Left hindlimb (tissue), 1 donor: ENCODE data around the gene ACACA.
"Not testable (repeated sequence)": the region's sequence is repeated elsewhere in the genome, so short reads cannot be mapped to it uniquely, and the experiment has no call there.

ENCODE experiments used
- DNase-seq: peaks from one replicate; pipeline ENCODE4 v3.0.0-alpha.2; 2018

ACACA gene

DNA sequence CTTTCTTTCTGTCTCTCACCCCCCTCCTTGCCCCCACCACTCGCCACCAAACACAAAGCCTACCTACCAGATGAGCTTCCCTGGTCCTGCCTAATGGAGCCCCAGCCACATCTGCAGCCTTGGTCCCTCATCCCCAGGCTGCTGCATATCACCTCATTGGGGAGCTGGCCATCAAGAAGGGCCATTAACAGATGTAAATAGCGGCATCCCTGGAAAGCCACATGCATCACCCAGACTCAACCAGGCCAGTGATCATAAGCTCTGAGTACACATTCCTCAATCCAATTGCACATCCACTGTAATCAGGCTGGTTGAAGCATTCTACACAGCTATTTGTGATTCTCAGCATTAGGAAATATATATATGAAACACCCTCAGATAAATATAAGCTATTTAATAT, 242.6 kb downstream of the ACACA start:
- DNase-seq = no peak

DNA sequence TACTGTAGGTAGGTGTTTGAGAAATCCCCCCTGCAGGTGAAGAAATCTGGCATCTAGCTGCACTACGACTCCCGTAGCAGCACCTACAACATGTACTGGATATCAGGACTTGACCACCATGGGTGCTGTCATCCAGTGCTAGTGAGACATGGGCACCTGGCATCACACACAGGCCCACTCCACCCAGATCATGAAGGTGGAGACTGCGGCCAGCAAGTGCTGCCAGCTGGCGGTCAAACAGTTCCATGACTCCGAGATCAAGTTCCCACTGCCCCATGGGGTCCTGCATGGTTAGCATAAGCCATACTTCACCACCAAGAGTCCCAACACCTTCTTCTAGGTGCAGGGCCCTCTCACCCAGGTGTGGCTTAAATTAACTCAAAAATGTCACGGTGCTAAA, 243.8 kb downstream of the ACACA start:
- DNase-seq = no peak

DNA sequence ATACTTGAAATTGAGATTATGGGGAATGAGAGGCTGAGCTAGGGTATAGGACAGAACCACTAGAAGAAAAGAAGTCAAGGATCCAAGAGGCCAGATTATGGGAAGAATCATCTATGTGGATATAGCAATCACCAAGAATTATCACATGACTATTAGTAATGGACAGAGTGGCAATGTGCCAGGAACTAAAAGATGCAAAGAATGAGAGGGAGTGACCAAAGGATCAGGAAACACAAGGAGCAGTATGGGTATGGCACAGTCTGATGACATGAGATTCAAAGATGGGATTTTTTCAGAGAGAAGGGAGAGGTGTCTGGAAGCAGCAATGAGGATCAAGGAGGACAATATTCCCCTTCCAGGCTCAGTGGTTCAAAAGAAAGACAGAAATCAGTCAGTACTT, 245.7 kb downstream of the ACACA start:
- DNase-seq = no peak

DNA sequence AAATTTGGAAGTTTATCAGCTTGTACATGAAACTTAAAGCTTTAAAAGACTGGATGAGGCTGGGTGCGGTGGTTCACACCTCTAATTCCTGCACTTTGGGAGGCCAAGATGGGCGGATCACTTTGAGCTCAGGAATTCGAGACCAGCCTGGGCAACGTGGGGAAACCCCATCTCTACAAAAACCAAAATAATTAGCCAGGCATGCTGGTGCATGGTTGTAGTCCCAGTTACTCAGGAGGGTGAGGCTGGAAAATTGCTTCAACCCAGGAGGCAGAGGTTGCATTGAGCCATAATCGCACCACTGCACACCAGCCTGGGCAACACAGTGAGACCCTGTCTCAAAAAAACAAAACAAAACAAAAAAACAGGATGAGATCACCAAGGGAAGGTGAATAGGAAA, 248.3 kb downstream of the ACACA start:
- no peak for DNase-seq

DNA sequence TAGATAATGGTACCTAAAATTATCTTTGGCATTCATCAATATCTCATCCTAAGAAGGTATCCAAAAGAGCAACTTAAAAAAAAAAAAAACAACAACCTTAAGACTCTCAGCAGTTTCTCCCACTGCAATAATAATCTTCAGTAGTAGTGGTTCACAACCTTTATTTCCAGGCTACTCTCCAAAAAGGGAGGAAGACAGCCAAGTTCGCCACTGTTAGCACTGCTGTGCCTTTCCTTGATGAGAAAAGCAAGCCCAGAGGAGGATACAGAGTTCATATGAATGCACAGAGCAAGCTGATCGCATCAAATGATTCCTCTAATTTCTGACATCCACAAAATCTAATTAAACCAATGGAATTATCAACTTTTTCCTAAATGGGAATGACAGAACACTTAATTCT, 258.5 kb downstream of the ACACA start:
- no peak for DNase-seq

DNA sequence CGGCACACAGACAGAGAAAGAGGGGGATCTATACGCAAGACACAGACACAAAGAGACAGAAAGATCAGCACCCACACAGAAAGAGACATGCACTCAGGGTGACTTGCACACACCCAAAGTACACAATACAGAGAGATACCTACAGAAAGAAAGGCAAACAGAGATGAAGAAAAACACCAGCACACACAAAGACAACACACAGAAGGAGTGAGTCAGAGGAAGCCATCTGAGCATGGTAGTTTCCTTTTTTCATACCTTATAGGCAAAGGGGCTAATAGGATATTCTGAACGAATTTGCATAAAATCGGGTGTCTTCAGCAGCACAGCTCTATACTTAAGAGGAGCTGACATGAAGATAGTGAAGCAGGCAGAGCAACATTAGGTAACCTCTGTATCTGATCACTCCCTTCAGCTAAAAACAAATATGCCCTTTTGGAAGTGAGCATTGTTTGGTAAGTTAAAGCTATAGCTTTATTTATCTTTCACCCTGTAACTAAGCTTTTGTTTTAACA, 259.3 kb downstream of the ACACA start:
- DNase-seq = no peak

DNA sequence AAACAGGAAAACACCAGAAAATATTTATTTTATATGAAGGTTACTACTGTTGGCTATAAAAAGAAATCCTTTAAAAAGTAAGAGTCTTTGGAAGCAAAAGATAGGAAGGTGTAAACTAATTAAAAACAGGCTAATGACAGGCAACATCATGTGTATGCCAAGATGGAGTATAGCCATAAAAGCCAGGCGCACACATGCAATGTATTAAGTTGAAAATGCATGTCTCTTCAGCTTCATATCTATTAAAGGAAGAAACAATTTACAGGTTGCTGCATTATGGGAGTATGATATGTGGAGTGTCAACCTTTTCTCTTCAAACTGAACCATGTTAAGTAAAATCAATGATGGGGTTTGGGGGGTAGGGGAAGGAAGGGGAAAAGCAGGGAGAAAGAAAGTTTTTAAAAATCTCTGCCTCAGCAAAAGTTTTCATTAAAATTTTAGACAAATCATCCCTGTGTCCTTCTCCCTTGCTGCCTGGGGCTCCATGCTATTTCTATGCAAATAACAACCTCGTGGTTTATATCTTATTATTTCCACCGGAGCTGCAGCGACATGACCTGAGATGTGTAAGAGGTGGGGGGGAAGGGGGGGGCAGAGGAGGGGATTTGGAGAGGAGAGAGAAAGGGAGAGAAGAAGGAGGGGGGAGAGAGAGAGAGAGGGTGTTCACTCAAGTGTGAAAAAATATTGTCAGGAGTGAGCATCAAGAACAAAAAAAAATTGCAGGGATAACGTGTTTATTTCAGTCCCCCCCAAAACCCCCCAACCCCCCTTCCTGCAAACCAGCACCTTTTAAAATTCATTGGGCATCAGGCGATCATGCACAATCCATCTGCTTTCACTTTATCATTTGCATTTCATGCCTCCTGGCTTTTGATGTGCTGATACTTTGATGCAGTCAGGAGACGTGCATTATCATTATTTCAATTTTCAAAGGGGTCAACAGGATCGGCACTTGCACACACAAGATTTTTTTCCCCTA, 260.3 kb downstream of the ACACA start:
- DNase-seq = no peak

DNA sequence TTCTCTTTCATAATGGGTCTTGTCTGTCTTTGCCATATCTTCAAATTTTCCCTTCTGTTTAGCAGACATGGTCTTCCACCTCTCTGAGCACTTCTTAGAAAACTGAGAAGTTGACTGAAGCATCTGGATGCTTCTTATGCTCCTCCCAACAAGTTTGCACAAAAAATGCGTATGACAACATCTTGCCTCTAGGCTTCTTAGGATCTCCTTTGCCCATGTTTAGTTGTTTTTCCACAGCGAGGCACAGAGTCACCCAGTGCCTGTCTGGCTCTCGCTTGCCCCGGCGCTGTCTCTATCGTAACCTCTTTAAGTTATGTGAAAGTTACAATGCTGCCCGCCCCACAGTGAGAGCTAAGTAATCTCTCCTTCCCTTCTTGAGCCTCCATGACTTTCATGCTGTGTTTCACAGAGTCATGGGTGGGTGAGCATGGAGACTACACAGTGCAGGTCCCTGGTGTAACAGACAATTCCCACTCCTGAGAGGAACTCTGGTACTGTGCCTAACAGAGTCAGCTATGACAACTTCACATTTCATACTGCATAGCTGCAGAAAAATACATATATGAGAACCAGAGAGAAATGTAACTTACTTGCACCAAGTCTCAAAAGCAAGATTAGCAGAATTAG, 262.4 kb downstream of the ACACA start:
- DNase-seq = no peak

DNA sequence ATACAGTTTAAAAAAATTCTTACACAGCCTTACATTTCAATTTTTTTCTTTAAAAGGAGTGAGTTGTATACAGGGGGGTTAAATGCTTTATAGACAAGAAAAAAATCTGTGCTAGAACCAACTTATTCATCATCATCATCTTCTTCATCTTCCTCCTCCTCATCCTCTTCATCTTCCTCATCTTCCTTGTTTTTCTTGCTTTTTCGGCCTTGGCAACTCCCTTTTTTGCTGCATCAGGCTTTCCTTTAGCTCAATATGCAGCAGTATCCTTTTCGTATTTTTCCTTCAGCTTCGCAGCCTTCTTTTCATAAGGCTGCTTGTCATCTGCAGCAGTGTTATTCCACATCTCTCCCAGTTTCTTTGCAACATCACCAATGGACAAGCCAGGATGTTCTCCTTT, 263.1 kb downstream of the ACACA start:
- not testable (repeated sequence) for DNase-seq

DNA sequence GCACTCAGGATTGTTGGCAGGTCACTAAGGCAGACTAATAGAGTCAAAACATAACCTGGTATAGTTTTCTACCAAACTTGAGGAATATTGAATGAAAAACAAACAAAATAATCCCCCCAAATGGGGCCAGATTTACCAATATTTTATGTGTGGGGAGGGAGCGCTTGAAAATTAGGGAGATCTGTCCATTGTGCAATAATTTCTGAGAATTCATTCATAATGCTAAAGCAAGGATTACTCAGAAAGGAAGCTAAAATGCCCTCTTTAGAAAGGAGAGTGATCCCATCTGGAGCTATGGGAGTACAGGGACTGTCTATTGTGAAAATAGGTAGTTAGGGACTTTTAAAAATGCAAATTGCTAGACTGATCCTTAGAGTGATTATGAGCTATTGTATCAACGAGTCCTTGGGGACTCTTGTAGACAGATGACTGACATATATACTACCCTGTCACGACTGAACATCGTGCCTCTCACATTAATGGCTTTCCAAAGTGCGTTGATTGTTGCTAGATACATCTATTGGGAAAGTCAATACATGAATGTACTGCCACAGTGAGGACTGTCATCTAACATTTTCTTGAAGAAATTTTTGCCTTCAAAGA, 264.2 kb downstream of the ACACA start:
- no peak for DNase-seq

DNA sequence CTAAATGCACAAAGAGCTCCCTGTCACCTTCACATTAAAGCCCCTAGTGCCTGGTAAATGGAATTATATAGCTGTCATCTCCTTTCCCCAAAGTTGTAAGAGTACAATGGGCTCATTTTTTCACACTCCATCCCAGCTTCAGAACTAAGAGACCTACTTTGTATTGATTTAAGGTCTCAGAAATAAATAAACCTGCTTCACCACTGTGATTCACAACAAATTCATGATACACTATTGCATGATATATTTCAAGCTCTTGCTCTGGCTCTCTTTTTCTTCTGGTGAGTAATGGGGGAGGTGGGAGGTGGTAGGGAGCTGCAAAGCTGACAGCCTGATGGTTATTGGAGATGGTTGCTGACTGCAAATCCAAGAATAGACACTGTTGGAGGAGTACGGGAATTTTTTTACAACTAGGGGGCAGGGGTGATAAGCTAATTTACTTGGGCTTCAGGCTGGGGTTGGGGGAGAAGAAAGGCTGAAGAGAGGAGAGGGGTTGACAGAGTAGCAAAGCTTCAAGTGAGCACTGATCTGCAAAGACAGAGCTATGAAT, 268.0 kb downstream of the ACACA start:
- no peak for DNase-seq

DNA sequence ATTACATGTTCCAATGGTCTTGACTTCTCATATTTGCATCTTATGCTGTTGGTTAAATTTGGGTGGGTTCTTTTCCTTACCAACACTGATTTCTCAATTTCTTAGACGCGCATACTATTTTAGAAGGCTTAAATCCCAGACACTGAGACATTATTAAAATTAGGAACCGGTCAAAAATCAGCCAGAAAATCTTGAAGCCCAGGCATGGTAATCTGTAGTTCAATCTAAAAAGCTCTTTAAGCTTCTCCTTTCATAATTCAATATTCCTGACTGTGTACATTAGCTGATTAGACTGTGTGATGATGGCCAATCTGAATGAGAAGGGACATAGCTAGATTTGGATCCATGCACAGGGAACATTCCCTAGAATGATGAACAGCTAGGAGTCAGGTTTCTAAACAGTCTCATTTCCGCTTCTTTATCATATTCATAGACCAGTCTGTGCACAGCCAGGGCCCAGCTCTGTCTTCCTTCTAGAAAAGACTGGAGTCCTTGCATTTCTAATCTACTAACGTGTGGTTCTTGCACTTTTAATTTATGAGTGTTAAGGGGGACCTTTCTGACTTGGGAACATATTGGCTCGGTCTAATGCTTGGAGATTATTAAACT, 268.6 kb downstream of the ACACA start:
- no peak for DNase-seq

DNA sequence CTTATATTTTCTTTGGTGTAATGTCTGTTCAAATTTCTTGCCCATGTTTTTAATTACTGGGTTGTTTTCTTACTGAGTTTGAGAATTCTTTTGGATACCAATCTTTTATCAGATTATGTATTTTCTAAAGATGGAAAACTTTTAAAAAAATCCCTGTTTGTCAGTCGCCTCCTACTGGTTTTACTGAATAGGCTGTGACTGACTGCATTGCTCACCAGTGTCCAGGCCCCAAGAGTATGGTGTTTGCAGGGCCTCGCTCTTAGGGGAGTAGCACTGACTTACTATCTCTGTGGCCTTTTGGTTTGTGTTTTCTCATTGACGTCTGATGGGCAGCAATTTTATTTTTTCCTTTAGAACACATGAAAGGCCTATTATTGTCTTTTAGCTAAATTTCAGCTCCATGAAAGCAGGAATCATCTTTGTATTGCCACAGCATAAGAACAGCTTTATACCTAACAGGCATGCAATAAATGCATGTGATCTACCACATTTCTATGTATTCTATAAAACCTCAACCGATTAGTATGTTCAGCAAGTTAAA, 269.5 kb downstream of the ACACA start:
- DNase-seq = no peak

DNA sequence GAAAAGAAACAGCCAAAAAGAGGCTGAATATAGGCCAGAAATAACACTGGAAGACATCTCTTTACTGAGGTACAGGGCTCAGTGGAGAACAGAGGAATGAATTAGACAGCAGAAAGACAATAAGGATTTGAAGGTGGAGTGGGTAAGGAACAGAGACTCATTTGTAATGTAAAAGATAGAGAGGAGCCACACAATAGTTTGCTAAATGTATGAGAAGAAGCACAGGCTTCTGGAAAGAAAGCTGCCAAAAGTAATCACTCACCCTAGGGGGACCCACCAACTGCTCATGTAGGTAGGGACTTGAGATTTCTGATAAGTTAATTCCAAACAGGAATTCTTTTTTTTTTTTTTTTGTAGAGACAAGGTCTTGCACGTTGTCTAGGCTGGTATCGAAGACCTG, 271.1 kb downstream of the ACACA start:
- DNase-seq = no peak

DNA sequence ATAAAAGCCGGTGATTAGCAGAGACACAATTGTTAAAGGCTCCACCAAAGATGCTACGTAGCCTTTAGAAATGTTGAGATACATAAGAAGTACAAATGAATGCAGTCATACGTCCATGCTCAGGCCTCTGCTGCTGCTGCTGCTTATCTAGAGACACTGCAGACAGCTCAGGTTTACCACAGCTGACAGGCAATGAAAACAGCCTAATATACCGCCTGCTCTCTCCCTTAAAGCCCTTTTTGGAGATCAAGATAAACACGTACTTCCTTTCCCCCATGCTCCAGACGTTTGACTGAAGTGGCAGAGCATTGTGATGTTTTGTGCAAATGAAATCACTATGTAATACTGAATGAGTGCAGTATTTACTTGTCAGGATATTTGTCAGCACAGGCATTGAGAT, 272.6 kb downstream of the ACACA start:
- DNase-seq = no peak

DNA sequence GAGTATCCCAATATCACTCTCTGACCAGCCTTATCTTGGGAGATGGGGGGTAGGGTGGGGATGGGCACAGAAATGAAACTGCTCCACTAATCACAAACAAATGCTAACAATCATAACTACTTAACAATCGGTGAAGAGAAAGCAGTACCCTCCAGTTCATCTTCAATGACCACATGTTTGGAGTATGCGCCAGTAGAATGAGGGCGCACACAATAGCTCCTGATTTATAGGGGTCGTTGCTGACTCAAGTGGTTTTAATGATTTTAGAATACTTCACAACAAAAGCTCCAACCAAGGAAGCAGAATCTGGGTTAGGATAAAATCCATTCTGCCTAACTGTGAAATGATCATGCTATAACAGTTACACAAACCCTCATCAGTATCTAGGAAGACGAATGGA, 273.5 kb downstream of the ACACA start:
- no peak for DNase-seq

DNA sequence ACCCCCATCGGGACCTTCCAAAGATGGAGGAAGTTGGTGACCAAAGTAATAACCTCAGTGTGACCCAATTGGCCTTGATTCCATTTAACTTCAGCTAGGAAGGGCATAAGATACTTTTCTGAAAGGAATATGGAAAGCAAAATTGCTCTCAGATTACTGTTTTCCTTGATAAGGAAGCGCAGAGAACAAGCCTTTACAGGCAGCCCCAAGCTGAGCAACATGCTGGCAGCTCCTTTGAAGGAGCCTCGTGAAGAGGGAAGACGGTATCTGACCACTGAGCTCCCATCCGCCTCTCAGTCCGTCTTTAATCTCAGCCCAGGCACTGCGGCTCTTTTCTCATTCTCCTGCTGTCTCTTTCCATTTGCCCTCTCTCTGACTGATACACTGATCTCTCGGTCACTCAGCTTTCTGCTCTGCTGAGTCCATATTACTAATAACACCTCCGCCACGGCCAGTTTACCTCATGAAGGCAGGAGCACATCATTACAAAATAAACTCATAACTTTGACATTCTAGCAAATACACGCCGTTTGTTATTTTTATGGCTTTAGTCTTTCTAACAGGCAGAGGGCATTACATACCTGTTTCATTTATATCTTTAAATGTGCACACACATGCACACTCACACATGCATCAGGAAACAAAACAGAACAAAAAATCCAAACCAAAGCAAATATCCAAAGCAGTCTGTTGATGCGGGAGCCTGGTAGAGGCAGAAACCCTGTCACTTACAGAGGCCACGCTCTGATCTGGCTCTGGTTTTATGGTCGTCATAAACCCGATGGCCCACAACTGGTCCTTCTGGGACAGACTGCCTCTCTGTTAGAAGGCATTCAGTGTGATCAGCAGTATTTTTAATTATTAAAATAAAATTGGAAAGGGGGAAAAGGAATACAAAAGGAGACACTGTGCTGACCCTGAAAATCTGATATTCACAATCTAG, 274.7 kb downstream of the ACACA start:
- DNase-seq = no peak

DNA sequence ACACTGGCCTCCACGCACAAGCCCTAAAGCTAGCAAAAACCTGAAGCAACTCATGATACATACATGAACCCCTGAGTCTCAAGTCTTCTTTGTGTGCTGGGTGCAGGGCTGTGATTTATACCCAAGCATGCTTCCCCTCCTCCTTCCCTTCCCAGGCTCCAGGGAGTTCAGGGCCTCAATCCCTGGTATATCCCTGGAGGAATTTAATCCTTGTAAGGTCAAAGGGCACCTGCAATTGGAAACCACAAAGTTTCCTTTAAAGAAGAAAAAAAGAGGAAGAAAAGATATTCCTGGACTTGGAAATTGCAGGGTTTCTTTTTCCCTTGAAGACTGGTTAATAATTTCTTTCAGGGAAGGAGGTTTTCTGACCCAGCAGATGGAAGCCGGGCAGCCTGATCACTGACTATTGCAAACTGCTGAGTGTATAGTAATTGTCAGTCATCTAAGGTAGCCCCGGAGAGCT, 275.6 kb downstream of the ACACA start:
- no peak for DNase-seq

DNA sequence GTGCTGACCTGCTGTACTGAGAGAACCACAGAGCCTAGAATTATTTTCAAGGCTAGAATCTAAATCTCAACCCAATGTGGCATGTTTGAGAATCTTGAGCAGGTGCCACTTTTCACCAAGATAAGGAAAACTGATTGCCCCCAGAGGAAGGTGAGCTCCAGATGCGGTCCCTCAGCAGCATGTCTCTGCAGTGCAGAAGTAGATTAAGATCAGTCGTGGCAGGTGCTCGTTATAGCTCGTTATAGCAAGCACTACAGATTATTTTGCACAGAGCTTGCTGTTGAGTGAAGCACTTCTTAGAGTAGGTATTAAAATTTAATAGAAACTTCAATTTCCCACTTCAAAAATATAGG, 281.8 kb downstream of the ACACA start:
- no peak for DNase-seq

DNA sequence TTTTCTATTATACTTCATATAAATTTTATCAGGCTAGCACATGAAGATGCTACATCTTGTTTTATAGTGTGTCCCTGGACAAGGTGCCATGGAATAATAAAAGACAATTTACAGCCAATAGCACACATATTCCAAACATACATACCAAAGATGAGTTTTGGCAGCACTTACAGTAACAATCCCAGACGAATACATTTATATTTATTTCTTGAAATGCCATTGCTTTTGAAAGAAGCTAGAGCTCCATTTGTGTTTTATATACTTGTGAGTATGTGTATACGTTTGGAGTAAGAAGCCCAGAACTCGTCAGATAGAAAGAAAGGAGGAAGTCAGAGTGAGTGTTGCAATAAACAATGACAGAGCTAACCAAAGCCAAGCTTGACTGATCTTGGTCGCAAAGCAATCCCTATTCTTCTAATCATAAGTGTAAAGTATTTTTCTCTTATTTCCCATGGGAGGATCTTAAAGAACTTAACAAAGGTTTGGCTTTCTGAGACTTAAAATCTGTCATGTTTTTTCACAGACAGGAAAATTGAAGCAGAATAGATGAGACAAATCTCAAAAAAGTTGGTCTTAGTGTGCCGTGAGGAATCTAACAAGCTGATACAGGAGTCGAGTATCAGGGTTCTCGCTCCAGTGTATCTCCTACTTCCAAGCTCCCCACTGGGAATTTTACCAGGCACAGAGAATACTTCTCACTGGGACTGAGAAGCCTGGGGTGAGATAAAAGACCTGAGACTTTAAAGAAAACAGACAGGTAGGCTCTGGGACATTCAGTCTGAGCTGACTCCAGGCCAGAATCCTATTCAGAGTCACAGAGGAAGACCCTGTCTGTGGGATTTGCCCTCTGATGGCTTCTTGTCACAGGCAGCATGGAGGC, 282.5 kb downstream of the ACACA start:
- no peak for DNase-seq
